HG02678 (cell line): ENCODE data around the gene LRRC1.
"Not testable (repeated sequence)": the region's sequence is repeated elsewhere in the genome, so short reads cannot be mapped to it uniquely, and the experiment has no call there.

Experiments used
- ATAC-seq: cut with Tn5 transposase; IDR thresholded peaks from one replicate; pipeline ENCODE4 v1.9.1; 2021; ENCODE audit warnings: mild to moderate bottlenecking, moderate library complexity; ENCODE audit not compliant: unreplicated experiment

The LRRC1 gene

GRCh38 chr6:53794720-53795339 is at the start of gene LRRC1:
Gene LRRC1, plus strand, starts transcription at chr6:53795005. Its CDS starts 252 bp downstream, at chr6:53795257.
- peak; percentile 57 for ATAC-seq

GRCh38 chr6:53746442-53747103 is 48.2 kb upstream of the LRRC1 start:
- no peak for ATAC-seq

DNA sequence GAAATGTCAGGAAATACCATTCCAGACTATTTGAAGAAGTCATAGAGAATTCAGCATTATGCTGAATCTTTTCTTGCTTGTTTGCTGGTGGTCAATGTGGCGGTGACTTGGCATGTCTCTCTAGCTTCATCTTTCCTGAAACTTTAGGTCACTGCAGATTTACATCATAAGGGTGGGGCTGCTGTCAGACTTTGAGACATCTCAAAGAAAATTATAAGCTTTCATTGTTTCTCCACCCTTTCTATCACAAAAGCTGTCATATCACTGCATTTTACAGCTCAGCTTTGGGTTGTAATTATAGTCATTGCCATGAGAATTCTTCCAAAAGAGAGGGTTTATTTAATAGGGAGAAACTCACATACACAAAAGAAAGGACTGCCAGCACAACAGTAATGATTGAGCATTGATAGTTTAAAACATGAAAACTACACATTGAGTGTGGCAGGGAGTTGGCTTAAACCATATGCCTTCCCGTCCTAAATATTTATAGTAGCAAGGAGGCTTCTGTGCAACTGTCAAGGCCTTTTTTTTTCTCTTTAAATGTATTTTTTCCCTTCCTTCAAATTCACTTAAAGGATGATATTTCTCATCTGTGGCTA is 44.7 kb upstream of the LRRC1 start:
- no peak for ATAC-seq

- ATAC-seq, result no peak
Observed at GRCh38 chr6:53751417-53751816, 43.4 kb upstream of the LRRC1 start.

GRCh38 chr6:53752440-53752839 is 42.4 kb upstream of the LRRC1 start:
- ATAC-seq, result no peak

GRCh38 chr6:53752856-53753255 is 41.9 kb upstream of the LRRC1 start:
- no peak for ATAC-seq

DNA sequence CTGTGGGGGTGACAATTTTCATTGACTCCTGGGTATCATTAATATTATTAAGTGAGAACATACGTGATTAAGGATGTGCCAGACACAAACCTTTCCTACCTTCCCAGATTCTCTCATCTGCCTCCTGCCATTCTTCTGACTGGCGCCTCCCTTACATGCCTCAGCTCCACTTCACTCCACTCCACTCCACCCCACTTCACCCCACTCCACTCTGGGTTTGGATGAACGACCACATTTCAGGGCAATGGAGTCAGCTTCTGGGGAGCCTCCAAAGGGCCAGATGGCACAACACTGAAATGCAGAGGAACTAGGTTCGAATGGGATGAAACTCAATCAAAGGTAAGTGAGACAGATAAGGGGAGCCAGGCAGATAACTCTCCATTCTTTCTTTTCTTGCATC is 40.5 kb upstream of the LRRC1 start:
- no peak for ATAC-seq

DNA sequence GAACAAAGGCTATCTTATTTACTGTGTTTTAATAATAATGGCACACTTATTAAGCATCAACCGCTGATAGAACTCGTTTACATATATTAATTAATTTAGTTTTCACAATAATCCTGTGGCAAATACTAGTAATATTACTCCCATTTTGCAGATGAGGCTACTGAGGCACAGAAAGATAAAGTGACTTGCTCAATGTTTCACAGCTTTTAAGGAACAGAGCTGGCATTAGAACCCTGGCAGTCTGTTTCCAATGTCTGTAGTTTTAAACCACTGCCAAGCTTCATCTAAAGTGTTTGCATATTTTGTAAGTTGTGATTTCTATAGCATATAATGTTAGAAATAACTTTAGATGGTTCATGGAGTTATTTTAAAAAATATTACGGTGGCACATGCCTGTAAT is 38.4 kb upstream of the LRRC1 start:
- ATAC-seq, result no peak

DNA sequence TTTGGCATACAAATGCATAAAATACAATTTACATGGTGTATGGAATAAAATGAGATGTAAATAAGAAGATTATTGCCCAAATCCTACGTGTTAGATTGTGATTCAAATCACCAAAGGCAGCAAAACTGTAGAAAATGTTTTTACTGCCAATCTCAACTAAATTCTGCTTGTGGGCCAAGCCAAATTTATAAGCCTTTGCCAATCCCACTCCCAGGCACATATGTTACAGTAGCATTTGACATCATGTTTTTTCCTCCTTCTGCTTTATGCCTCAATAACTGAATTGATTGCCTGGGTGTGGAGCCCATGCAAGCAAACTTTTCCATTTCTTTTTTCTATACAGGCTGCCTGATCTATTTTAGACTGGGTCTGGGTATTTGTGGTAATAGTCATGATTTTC is 36.3 kb upstream of the LRRC1 start:
- ATAC-seq, result no peak

DNA sequence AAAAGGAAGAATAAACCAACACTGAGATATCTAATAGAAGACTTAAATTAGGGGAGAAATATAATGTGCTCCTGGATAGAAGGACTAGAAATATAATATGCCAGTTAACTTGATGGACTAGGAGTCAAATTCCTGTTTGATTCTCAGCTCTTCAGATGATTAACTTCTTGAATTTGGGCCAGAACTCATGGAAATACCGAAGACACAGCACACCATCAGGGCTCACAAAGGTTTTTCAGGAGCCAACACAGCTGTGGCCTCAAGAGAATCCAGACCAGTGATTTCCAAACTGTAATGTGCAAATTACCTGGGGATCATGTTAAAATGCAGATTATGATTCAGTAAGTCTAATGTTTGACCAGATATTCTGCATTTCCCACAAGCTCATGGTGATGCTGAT is 33.8 kb upstream of the LRRC1 start:
- no peak for ATAC-seq

GRCh38 chr6:53765270-53765669 is 29.5 kb upstream of the LRRC1 start:
- no peak for ATAC-seq

GRCh38 chr6:53766930-53767329 is 27.9 kb upstream of the LRRC1 start:
- no peak for ATAC-seq

- no peak for ATAC-seq
Observed at GRCh38 chr6:53767941-53768340, 26.9 kb upstream of the LRRC1 start.

GRCh38 chr6:53768636-53769035 is 26.2 kb upstream of the LRRC1 start:
- no peak for ATAC-seq

DNA sequence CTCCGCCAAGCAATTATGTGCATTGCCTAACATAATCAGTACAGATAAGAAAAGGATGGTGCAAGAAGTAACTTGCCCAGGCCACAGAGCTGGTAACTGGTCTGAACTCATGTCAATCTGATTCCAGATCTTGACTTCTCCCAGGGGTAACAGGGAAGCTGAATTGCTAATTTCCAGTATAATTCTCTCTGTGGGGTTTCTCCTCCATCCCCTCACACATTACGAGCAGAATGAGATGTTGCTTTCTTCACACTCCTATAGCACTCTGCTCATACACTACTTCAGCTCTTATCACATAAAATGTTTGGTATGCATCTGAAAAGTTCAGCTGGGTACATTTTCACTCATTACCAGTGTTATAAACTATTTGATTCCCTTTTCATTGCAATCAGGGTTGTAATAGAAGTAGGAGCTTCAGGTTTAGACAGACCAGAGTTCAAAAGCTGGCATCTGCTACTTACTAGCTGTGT is 24.0 kb upstream of the LRRC1 start:
- ATAC-seq, result no peak

DNA sequence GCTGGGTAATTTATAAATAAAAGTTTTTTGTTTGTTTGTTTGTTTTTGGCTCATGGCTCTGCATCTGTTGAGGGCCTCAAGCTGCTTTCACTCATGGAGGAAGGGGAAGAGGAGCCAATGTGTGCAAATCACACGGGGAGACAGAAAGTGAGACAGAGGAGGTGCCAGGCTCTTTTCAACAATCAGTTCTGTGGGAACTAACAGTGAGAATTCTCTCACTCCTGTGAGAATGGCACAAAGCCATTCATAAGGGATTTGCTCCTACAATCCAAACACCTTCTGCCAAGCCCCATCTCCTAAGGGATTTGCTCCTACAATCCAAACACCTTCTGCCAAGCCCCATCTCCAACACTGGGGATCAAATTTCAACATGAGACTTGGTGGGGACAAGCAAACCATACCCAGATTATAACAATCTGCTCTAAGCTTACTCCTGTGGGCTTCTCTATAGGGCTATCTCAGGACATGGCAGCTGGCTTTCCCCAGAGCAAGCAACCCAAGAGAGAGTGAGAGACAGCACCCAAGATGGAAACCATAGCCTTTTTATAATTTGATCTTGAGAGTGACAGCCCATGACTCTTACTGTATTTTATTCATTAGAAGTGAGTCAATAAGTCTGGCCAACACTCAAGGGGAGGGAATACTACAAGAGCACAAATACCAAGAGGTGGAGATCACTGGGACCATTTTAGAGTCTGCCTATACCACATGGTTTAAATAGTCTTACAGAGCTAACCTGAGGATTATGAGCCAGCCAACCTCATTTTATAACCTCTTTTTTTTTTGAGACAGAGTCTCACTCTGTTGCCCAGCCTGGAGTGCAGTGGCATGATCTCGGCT is 22.8 kb upstream of the LRRC1 start:
- ATAC-seq, result no peak

DNA sequence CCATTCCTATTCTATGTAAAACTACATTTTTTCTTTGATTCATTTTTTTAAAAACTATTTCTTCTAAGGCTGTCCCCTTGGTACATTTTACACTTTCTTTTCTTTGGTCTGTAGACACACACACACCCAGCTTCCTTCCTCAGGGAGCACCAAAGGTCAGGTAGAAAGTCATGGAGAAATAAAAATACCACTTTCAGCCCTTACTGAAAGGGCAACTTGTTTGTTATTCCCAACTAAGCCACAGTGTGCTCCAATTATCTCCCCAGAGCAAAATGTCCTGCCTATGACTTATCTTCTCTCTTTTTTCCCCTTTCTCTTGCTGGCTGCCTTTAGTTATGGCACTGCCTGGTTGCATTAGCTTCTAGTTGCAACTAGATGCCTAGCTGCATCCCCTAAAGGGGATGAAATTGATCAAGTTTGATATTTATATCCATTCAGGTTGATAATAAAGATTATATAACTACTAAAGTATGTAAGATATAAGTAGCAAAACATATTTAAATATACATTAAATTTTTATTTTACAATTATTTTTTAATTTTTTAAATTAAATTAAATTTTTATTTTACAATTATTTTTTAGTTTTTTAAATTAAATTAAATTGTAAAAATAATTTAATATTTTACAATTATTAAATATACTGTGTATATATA is 21.6 kb upstream of the LRRC1 start:
- ATAC-seq, result no peak

DNA sequence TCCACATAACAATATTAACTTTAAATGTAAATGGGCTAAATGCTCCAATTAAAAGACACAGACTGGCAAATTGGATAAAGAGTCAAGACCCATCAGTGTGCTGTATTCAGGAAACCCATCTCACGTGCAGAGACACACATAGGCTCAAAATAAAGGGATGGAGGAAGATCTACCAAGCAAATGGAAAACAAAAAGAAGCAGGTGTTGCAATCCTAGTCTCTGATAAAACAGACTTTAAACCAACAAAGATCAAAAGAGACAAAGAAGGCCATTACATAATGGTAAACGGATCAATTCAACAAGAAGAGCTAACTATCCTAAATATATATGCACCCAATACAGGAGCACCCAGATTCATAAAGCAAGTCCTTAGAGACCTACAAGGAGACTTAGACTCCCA is 18.7 kb upstream of the LRRC1 start:
- ATAC-seq, result not testable (repeated sequence)

- ATAC-seq, result not testable (repeated sequence)
Observed at GRCh38 chr6:53784991-53785390, 9.8 kb upstream of the LRRC1 start.

DNA sequence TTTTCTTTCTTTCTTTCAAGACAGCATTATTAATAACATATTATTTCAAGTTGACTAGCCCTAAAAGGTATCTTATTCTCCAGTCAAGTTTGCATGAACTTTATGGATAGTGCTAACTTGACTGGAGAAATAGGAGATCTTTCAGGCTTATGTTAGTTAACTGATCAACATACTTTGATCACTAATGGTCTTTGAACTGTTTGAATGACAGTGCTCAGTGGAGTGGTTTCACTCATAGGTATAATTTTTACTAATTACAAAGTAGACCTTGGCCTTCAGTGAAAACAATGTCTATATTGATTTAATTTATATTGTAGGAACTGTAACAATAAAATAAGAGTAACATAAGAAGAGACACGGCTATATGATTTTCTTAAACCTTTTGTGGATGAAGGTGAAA is 8.0 kb upstream of the LRRC1 start:
- ATAC-seq, result no peak

DNA sequence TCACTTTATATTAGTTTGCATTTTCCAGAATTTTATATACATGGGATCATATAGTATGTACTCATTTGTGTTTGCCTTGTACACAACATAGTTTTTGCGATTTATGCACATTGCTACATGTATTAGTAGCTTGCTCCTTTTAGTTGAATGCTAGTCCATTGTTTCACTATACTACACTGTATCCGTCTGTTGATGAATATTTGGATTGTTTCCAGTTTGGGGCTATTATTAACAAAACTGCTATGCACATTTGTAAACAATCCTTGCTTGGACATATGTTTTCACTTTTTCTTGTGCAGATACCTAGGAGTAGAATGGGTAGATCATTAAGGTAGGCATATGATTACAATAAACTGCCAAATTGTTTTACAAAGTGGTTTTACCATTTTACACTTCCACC is 3.9 kb upstream of the LRRC1 start:
- no peak for ATAC-seq
